ENCODE results near the gene FUOM.

DNA sequence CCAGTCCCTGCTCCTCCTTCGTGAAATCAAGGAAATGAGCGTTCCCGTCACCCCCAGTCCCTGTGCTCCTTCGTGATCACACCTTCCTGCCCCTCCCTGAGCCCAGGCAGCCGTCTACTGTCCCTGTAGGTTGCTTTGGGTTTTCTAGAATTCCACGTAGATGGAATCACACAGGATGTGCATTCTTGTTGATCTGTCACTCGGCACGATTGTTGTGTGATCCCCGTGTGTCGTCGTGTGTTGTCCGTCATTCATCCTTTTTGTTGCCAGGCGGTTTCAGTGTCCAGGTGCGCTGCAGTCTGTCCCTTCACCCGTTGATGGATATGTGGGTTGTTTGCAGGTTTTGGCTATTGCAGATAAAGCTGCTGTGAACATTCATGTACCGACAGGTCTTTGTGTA is 45.5 kb upstream of the FUOM start:
- TF ChIP-seq ATF1 (CRISPR knock-in tag; IDR thresholded peaks at IDR 0.05) (no peak), CTCF (IDR thresholded peaks at IDR 0.05) (no peak), EMX1 (CRISPR knock-in tag; IDR thresholded peaks at IDR 0.05) (no peak), ZNF138 (CRISPR knock-in tag; conservative IDR thresholded peaks at IDR 0.05) (no peak), SP1 (CRISPR knock-in tag; conservative IDR thresholded peaks at IDR 0.05) (no peak), FOXP1 (CRISPR knock-in tag; IDR thresholded peaks at IDR 0.05; ENCODE audit: borderline replicate concordance) (no peak), ZNF263 (CRISPR knock-in tag; IDR thresholded peaks at IDR 0.05; ENCODE audit: low read depth) (no peak)
- TF ChIP-seq, protein P1, sequence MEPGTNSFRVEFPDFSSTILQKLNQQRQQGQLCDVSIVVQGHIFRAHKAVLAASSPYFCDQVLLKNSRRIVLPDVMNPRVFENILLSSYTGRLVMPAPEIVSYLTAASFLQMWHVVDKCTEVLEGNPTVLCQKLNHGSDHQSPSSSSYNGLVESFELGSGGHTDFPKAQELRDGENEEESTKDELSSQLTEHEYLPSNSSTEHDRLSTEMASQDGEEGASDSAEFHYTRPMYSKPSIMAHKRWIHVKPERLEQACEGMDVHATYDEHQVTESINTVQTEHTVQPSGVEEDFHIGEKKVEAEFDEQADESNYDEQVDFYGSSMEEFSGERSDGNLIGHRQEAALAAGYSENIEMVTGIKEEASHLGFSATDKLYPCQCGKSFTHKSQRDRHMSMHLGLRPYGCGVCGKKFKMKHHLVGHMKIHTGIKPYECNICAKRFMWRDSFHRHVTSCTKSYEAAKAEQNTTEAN (CRISPR knock-in tag; IDR thresholded peaks at IDR 0.05): no peak

All from WTC11 (cell line).